KG1 (cell line): ENCODE measurements around the gene PSMC5.
"Not testable (repeated sequence)": the region's sequence is repeated elsewhere in the genome, so short reads cannot be mapped to it uniquely, and the experiment has no call there.

Experiments
- DNase-seq: peaks from one replicate; lab custom pipeline; 2025; lab: John Stamatoyannopoulos, UW

PSMC5 gene

GRCh38 chr17:63827002-63827800, at the start of gene PSMC5, which contains the start of gene FTSJ3:
Gene PSMC5, plus strand, starts transcription at chr17:63827431. Its CDS starts 60 bp downstream, at chr17:63827491.
Gene FTSJ3, minus strand, starts transcription at chr17:63827663. Its CDS starts 761 bp downstream, at chr17:63826902.
- DNase-seq = peak; percentile 99

GRCh38 chr17:63780507-63780906, 46.7 kb upstream of the PSMC5 start:
- DNase-seq = no peak

GRCh38 chr17:63780928-63781327, 46.3 kb upstream of the PSMC5 start:
- no peak for DNase-seq

GRCh38 chr17:63783522-63783921, 43.7 kb upstream of the PSMC5 start:
- no peak for DNase-seq

- no peak for DNase-seq
Measured at GRCh38 chr17:63785556-63785955, 41.7 kb upstream of the PSMC5 start.

GRCh38 chr17:63786117-63786516, 41.1 kb upstream of the PSMC5 start:
- no peak for DNase-seq

- DNase-seq = no peak
Measured at GRCh38 chr17:63786971-63787711, 40.1 kb upstream of the PSMC5 start.

GRCh38 chr17:63790057-63790456, 37.2 kb upstream of the PSMC5 start:
- DNase-seq = no peak

GRCh38 chr17:63792055-63792729, 35.0 kb upstream of the PSMC5 start:
- DNase-seq = no peak

GRCh38 chr17:63796375-63796774, 30.9 kb upstream of the PSMC5 start:
- DNase-seq = not testable (repeated sequence)

- DNase-seq = no peak
Measured at GRCh38 chr17:63798572-63799106, 28.6 kb upstream of the PSMC5 start.

- no peak for DNase-seq
Measured at GRCh38 chr17:63800783-63801182, 26.4 kb upstream of the PSMC5 start.

GRCh38 chr17:63804328-63804727, 22.9 kb upstream of the PSMC5 start:
- DNase-seq = no peak

GRCh38 chr17:63805591-63805990, 21.6 kb upstream of the PSMC5 start:
- DNase-seq = no peak

- no peak for DNase-seq
Measured at GRCh38 chr17:63809970-63810369, 17.3 kb upstream of the PSMC5 start.

GRCh38 chr17:63816123-63816522, 11.1 kb upstream of the PSMC5 start:
- no peak for DNase-seq

GRCh38 chr17:63816669-63817068, 10.6 kb upstream of the PSMC5 start:
- no peak for DNase-seq

GRCh38 chr17:63817736-63818385, 9.4 kb upstream of the PSMC5 start:
- DNase-seq = no peak

- no peak for DNase-seq
Measured at GRCh38 chr17:63819131-63819530, 8.1 kb upstream of the PSMC5 start.

- no peak for DNase-seq
Measured at GRCh38 chr17:63819585-63820537, 7.4 kb upstream of the PSMC5 start.
